ENCODE measurements around the gene RPS6KC1.
"Not testable (repeated sequence)": the region's sequence is repeated elsewhere in the genome, so short reads cannot be mapped to it uniquely, and the experiment has no call there.

Gene RPS6KC1

GRCh38 chr1:213041443-213041842, 9.6 kb upstream of the RPS6KC1 start:
- no peak overlapping the region for H3K4me3 ChIP-seq
- H3K27ac ChIP-seq, result no peak overlapping the region
- DNase-seq (ENCODE audit: low spot score), result no peak
- no peak for TF ChIP-seq CTCF (IDR thresholded peaks at IDR 0.05)

GRCh38 chr1:213045321-213046226, 5.5 kb upstream of the RPS6KC1 start:
- H3K4me3 ChIP-seq; DNase-seq (ENCODE audit: low spot score); H3K27ac ChIP-seq: not testable (repeated sequence)

GRCh38 chr1:213049232-213049631, 1.8 kb upstream of the RPS6KC1 start:
- no peak for TF ChIP-seq CTCF (IDR thresholded peaks at IDR 0.05)
- no peak overlapping the region for H3K4me3 ChIP-seq
- DNase-seq (ENCODE audit: low spot score), result no peak
- no peak overlapping the region for H3K27ac ChIP-seq

- Histone ChIP-seq H3K27ac (peak overlapping the region; percentile 71 to 89), H3K4me3 (peak overlapping the region; percentile 96)
- DNase-seq (ENCODE audit: low spot score), result no peak
- no peak for TF ChIP-seq CTCF (IDR thresholded peaks at IDR 0.05)
Measured at GRCh38 chr1:213050745-213051126, 305 bp upstream of the RPS6KC1 start.

GRCh38 chr1:213051881-213052202, 801 bp downstream of the RPS6KC1 start:
- H3K4me3 ChIP-seq, result peak overlapping the region; percentile 96
- no peak for DNase-seq (ENCODE audit: low spot score)

GRCh38 chr1:213053455-213053854, 2.4 kb downstream of the RPS6KC1 start:
- H3K4me3 ChIP-seq, result no peak overlapping the region
- no peak for TF ChIP-seq CTCF (IDR thresholded peaks at IDR 0.05)
- no peak overlapping the region for H3K27ac ChIP-seq
- DNase-seq (ENCODE audit: low spot score), result no peak

More at GRCh38 chr1:213051881-213052202, 801 bp downstream of the RPS6KC1 start:
- H3K27ac ChIP-seq, result peak overlapping the region in 1 of 2 donors; percentile 89
- no peak for TF ChIP-seq CTCF (IDR thresholded peaks at IDR 0.05)

- DNase-seq (ENCODE audit: low spot score), result no peak
- Histone ChIP-seq H3K4me3 (no peak overlapping the region), H3K27ac (no peak overlapping the region)
- no peak for TF ChIP-seq CTCF (IDR thresholded peaks at IDR 0.05)
Measured at GRCh38 chr1:213054142-213054541, 3.1 kb downstream of the RPS6KC1 start.
